ENCODE data around the gene MYO7A. TPM values are rescaled to one million over a fixed set of nuclear protein-coding genes. Genes with fewer than 3 reads are reported as not detected.

Gene MYO7A
- polyA plus RNA-seq, 4 donors = 1.9 to 3.3 (median 2.8) TPM

DNA sequence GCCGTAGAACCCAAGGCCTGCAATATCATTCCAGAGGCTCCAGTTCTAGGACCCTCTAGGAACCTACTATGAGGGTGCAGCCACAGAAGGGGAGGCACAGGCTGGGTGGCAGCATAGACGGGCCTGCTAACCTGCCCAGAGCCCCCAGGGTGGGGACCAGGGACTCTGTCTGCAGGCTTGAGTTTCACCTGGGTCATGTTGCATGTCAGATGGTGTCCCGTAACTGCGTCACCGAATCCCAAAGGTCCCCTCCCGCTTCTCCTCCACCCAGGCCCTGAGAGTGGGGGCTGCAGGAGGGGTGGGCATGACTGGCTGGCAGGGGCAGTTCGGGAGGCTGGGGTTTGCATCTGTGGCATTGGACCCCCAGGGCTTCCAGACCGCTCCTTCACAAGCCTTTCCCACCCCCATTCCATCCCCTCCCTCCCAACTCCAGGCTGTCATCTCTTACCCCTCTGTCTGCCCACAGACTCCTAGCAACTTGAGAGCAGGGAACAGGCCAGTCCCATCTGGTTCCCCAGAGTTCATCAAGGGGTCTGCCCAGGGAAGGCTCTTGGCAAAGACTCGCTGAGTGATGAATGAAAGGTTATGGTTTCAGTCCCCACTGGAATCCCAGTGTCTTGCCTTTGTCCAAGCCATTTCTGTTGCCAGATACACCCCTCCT lies 16.3 kb downstream of the MYO7A start:
- no peak for DNase-seq (ENCODE audit: low read depth in 4 of 4, low spot score in 3 of 4)

DNA sequence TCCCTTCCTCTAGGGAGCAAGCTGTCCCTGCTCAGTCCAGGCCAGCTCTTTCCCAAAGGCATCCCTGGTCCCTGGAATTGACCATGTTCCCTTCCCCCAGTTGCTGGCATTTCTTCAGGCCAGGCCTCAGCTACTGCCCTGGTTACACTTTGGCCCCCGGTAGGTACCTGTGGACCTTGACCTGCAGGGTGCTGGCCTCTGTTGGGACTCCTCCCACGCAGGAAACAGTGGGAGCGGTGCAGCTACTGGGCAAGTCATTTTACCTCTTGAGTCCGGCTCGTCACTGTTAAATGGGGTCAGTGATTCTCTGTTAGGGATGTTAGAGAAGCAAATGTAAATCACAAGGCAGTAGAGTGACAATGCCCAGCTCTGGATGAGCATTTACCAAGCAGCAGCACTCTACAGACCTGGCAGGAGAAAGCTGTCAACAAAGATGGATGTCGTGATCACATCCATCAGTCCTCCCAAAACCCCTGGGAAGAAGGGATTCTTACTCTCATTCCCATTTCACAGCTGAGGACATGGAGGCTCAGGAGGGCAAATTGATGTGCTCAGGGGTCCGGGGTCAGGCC lies 16.9 kb downstream of the MYO7A start:
- no peak for DNase-seq (ENCODE audit: low read depth in 4 of 4, low spot score in 3 of 4)

DNA sequence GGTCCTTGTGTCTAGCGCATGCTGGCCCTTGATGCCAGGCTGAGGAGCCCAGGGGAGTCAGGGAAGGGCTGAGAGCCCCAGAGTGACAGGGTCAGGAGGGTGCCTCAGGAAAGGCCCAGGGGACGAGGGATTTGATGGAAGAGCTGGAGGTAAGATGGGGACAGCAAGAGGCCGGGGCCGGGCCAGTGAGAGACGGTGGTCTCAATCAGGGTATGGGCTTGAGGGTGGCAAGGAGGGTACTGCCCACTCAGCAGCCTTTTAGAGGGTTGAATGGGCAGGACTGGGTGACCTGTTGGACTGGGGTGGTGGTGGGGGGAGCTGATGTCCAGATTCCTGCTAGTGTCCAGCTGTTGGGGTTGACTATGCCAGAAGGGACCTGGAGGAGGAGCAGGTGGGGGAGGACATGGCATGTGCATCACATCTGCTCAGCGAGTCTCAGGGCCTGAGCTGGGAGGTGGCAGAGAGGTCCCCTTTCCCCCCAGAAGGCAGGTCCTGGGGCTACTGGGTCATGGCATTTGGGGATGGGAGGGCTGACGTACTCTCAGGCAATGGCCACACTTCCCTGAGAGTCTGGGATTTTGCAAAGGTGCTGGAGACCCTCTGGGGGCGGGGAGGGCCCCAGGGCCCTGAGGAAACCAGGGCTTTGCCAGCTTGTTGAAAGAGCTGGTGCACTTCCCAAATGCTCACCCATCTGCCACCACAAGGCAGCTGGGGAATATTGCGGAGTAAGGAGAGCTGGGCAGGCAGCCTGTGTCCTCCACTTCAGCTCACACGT lies 18.4 kb downstream of the MYO7A start:
- DNase-seq (ENCODE audit: low read depth in 4 of 4, low spot score in 3 of 4) = no peak

DNA sequence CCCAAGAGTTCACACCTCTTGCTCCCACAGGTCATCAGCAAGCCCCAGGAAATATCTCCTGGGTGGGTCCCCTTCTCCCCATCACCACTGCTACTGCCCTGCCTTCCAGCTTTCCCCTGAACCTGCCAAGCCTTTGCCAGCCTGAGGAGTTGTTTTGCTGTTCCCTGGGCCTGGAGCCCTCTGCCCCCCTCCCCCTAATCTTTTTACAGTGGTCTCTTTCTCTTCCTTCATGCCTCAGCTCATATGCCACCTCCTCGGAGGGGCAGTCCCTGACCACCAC lies 18.9 kb downstream of the MYO7A start:
- no peak for DNase-seq (ENCODE audit: low read depth in 4 of 4, low spot score in 3 of 4)

DNA sequence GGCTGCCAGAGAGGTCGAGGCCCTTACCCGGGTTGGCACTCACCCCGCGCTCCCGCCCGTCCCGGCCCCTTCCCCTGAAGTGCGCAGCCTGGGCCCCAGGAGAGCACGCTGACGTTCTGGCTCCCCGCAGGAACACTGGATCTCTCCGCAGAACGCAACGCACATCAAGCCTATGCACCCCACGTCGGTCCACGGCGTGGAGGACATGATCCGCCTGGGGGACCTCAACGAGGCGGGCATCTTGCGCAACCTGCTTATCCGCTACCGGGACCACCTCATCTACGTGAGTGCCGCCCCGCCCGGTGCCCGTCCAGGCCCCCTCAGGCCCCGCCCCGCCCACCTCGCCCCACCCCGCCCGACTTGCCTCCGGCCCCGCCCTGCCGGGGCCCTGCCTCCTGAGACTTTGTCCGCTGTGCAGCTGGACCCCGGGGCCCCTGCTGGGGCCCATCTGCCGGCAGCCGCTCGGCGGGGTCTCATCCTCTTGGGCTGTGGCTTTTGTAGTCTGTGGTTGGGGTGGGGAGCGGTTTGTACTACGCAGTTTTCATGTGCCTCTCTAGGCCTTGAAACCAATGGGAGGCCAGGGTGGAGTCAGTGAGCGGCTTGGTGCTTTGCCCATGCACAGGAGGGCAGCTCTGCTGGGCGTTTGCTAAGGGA lies 19.7 kb downstream of the MYO7A start:
- DNase-seq (ENCODE audit: low read depth in 4 of 4, low spot score in 3 of 4) = no peak

DNA sequence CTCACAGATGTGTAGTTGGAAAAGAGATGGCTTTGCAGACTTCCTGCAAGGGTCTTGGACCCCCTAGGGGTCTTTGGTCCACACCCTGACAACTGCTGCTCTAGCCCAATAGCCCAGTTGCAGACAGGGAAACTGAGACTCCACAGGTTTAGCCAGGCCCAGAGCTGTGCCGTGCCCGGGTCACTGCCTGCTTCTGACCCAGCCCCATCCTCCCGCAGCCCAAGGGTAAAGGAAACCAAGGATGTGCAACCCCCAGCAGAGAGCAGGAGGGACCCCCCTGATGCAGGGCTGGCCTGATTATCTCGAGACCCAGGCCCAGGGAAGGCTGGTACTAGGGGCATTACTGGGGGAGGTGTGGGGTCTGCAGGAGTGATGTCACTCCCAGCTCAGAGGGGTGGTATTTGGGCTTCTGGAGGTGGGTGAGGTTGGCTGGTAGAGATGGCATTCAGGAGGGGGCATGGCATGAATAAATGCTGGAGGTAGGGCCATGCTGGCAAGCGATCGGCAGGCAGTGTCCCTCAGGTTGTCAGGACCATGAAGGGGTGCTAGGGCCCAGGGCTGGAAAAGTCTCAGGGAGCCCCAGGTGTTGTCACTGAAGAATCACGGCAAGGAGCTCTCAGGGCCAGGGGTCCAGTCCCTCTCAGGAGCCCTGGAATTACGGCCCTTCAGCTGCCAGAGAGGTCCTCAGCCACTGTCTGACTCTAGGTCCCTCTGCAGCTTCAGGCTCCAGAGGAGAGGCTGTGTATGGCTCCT lies 21.1 kb downstream of the MYO7A start:
- DNase-seq (ENCODE audit: low read depth in 4 of 4, low spot score in 3 of 4) = no peak

GRCh38 chr11:77149716-77150392 lies 21.8 kb downstream of the MYO7A start:
- DNase-seq (ENCODE audit: low read depth in 4 of 4, low spot score in 3 of 4) = no peak

- no peak for DNase-seq (ENCODE audit: low read depth in 4 of 4, low spot score in 3 of 4)
Observed at GRCh38 chr11:77150836-77151235, 22.8 kb downstream of the MYO7A start.

DNA sequence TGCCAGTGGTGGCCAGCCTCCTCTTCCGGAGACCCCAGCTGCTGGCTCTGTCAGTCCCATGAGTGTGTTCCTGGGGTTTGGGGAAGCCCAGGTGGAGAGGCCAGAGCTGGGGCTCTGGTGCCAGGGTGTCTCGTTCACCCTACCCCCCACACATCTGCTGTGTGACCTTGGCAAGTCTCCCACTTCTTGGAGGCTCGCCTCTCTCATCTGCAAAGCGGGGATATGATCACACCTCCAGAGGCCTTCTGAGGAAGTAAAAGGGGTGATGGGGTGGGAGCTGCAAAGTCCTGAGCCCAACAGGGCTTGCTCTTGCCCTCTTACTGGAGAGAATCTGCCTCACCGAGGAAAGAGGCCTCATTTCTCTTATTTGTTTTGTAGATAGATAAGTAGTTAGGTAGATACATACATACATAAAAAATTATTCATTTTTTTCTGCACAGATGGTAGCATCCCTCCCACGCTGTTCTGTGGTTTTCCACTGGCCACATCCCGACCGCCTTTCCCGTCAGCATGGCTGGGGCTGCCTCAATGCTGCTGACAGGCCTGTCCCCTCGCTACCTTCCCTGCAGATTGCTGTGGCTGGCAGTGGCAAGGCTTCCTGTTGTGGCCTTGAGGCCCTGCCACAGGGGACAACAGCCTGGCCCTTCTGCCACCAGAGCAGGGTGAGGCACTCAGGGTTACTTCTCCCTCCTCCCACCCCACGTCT lies 23.9 kb downstream of the MYO7A start:
- no peak for DNase-seq (ENCODE audit: low read depth in 4 of 4, low spot score in 3 of 4)

- no peak for DNase-seq (ENCODE audit: low read depth in 4 of 4, low spot score in 3 of 4)
Observed at GRCh38 chr11:77152846-77153245, 24.8 kb downstream of the MYO7A start.

- DNase-seq (ENCODE audit: low read depth in 4 of 4, low spot score in 3 of 4) = no peak
Observed at GRCh38 chr11:77153276-77154185, 25.5 kb downstream of the MYO7A start.

GRCh38 chr11:77154381-77155081 lies 26.5 kb downstream of the MYO7A start:
- no peak for DNase-seq (ENCODE audit: low read depth in 4 of 4, low spot score in 3 of 4)

- no peak for DNase-seq (ENCODE audit: low read depth in 4 of 4, low spot score in 3 of 4)
Observed at GRCh38 chr11:77155082-77155475, 27.0 kb downstream of the MYO7A start.

DNA sequence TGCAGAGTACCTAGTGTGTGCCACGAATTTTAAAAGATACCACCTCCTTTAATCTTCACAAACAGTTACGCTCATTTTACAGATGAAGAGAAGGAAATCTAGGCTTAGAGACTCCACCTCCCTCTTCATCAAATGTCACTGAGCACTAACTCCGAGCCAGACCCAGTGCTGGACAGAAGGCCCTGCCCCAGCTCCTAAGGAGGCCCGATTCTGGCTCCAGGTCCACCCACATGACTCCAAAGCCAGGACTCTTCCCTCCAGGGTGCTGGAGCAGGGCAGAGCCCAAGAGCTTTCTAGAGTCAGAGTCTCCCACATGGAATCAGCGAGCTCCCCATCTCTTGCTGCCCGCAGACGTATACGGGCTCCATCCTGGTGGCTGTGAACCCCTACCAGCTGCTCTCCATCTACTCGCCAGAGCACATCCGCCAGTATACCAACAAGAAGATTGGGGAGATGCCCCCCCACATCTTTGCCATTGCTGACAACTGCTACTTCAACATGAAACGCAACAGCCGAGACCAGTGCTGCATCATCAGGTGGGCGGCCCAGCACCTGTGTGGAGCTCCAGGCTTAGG lies 27.6 kb downstream of the MYO7A start:
- DNase-seq (ENCODE audit: low read depth in 4 of 4, low spot score in 3 of 4) = no peak

DNA sequence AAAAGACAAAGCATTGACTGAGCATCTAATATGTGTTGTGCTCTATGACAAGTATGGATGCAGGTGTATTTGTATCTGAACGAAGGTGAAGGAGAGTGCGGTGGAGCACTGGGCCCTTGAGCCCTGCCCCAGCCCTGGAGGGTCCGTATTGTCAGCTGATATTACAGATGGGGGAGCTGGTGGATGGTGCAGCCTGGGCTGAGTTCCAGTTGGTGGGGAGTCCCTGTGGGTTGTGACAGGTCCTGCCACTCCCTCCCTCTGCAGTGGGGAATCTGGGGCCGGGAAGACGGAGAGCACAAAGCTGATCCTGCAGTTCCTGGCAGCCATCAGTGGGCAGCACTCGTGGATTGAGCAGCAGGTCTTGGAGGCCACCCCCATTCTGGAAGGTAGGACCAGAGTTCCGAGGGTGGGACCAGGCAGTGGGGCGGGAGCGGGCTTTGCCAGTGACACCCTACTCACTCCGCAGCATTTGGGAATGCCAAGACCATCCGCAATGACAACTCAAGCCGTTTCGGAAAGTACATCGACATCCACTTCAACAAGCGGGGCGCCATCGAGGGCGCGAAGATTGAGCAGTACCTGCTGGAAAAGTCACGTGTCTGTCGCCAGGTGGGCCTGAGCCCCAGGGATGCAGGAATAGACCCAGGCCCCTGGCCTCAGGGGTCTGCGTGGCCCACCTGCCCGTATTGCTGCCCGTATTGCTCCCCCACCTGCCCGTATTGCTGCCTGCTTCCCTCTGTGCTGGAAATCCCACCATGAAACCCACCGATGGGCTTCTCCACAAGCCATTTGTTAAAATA lies 28.6 kb downstream of the MYO7A start:
- no peak for DNase-seq (ENCODE audit: low read depth in 4 of 4, low spot score in 3 of 4)

DNA sequence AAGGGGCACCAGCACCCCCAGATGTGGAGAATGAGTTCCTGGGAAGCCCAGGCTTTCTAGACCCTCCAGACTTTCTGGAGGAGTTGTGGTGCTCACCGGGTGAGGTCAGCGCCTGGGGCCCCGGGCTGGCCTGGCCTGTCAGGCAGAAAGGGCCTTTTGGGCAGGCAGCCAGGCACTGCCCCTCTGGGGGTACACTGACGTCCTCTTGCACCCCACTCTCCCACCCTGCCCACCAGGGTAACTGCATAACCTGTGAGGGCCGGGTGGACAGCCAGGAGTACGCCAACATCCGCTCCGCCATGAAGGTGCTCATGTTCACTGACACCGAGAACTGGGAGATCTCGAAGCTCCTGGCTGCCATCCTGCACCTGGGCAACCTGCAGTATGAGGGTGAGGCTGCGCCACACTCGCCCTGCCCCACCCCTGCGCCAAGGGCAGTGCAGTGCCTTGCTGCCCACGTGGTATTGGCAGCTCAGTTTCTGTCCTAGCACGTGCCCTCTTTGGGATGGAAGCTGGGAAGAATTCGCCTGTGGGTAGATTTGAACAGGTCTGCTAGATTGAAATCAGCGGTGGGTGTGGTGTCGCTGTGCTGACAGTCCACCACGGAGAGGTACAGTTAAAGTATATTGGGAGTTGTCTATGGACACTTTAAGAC lies 30.1 kb downstream of the MYO7A start:
- no peak for DNase-seq (ENCODE audit: low read depth in 4 of 4, low spot score in 3 of 4)
